ENCODE results near the gene GPC6.

GPC6 gene

DNA sequence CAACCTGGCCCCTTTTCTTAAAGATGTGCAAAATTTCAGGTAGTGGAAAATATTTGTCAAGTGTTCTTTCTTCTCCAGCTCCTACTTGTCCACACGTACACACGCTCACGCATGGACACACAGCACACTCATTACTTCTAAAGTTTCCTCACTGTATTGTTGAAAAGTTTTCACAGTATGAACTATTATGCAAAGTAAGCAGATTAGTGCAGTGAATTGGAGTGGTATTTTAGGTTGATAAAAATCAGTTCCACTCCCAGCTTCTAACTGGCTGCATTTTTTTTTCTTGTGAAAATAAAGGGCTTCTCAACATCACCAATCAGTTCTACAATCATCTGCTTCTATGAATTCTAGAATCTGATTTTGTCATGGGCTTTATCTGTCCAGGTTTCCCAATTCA is 988.4 kb downstream of the GPC6 start:
- no peak overlapping the region for H3K27ac ChIP-seq (replicated peaks)
- peaks cover 2% of the 10 kb centered on the region for H3K27me3 ChIP-seq (ENCODE audit: insufficient read depth, poor library complexity, severe bottlenecking)
- TF ChIP-seq SPI1 (IDR thresholded peaks at IDR 0.05; ENCODE audit: borderline replicate concordance, low read depth): no peak
- no peak for TF ChIP-seq GABPA (IDR thresholded peaks at IDR 0.05; ENCODE audit: low read depth)
- TF ChIP-seq, protein P1, sequence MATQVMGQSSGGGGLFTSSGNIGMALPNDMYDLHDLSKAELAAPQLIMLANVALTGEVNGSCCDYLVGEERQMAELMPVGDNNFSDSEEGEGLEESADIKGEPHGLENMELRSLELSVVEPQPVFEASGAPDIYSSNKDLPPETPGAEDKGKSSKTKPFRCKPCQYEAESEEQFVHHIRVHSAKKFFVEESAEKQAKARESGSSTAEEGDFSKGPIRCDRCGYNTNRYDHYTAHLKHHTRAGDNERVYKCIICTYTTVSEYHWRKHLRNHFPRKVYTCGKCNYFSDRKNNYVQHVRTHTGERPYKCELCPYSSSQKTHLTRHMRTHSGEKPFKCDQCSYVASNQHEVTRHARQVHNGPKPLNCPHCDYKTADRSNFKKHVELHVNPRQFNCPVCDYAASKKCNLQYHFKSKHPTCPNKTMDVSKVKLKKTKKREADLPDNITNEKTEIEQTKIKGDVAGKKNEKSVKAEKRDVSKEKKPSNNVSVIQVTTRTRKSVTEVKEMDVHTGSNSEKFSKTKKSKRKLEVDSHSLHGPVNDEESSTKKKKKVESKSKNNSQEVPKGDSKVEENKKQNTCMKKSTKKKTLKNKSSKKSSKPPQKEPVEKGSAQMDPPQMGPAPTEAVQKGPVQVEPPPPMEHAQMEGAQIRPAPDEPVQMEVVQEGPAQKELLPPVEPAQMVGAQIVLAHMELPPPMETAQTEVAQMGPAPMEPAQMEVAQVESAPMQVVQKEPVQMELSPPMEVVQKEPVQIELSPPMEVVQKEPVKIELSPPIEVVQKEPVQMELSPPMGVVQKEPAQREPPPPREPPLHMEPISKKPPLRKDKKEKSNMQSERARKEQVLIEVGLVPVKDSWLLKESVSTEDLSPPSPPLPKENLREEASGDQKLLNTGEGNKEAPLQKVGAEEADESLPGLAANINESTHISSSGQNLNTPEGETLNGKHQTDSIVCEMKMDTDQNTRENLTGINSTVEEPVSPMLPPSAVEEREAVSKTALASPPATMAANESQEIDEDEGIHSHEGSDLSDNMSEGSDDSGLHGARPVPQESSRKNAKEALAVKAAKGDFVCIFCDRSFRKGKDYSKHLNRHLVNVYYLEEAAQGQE (IDR thresholded peaks at IDR 0.05; ENCODE audit: insufficient replicate concordance, low read depth): no peak
- TF ChIP-seq, protein P2, sequence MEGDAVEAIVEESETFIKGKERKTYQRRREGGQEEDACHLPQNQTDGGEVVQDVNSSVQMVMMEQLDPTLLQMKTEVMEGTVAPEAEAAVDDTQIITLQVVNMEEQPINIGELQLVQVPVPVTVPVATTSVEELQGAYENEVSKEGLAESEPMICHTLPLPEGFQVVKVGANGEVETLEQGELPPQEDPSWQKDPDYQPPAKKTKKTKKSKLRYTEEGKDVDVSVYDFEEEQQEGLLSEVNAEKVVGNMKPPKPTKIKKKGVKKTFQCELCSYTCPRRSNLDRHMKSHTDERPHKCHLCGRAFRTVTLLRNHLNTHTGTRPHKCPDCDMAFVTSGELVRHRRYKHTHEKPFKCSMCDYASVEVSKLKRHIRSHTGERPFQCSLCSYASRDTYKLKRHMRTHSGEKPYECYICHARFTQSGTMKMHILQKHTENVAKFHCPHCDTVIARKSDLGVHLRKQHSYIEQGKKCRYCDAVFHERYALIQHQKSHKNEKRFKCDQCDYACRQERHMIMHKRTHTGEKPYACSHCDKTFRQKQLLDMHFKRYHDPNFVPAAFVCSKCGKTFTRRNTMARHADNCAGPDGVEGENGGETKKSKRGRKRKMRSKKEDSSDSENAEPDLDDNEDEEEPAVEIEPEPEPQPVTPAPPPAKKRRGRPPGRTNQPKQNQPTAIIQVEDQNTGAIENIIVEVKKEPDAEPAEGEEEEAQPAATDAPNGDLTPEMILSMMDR (IDR thresholded peaks at IDR 0.05; ENCODE audit: insufficient read depth, low read length): no peak
- no peak for TF ChIP-seq POLR2AphosphoS5 (IDR thresholded peaks at IDR 0.05; ENCODE audit: low read depth)
- H3K4me3 ChIP-seq (replicated peaks; ENCODE audit: insufficient read depth, low read length): no peak overlapping the region
- DNase-seq (ENCODE audit: low read depth in 1 of 2, low spot score in 1 of 2): no peak

DNA sequence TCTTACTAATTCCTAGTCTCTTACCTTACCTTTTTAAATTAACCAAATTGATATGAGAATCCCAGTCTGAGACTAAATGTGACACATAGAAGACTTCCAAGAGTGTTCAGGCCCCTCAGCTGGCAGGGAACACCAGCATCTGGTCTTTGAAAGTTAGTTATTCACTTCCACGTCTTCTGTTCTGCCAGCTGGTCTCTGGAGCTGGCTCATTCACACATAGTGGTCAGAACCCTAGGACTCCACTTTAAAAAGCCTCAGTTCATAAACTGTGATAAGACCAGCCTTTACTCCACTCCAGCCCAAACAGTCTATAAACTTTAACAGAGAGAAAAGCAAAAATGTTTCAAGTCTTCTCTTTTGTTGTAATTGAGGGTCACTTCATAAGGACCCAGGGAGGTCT is 989.9 kb downstream of the GPC6 start:
- Histone ChIP-seq H3K4me3 (replicated peaks; ENCODE audit: insufficient read depth, low read length) (no peak overlapping the region), H3K27me3 (ENCODE audit: insufficient read depth, poor library complexity, severe bottlenecking) (peaks cover 2% of the 10 kb centered on the region), H3K27ac (replicated peaks) (no peak overlapping the region)
- TF ChIP-seq POLR2AphosphoS5 (IDR thresholded peaks at IDR 0.05; ENCODE audit: low read depth) (no peak), GABPA (IDR thresholded peaks at IDR 0.05; ENCODE audit: low read depth) (no peak), SPI1 (IDR thresholded peaks at IDR 0.05; ENCODE audit: borderline replicate concordance, low read depth) (no peak)
- TF ChIP-seq, protein P1 (IDR thresholded peaks at IDR 0.05; ENCODE audit: insufficient replicate concordance, low read depth): no peak
- TF ChIP-seq, protein P2 (IDR thresholded peaks at IDR 0.05; ENCODE audit: insufficient read depth, low read length): no peak
- no peak for DNase-seq (ENCODE audit: low read depth in 1 of 2, low spot score in 1 of 2)

DNA sequence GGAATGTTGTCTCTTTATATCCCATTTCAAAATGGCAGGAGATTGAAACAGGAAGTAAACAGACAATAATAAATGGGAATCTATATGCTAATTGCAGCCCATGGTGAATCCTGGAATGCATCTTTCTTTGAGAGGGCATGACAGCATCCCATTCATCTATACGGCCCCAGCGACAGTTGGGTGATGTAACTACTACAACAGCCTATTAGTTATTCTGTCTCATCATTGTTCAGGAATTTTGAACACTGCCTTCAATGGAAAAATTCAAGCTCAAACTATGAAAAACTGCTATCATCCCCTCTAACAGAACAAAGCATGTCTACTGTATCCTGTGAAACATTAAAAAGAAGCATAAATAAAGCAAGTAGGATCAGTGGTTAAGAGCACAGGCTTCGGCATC is 990.8 kb downstream of the GPC6 start:
- TF ChIP-seq GABPA (IDR thresholded peaks at IDR 0.05; ENCODE audit: low read depth) (no peak), SPI1 (IDR thresholded peaks at IDR 0.05; ENCODE audit: borderline replicate concordance, low read depth) (no peak), POLR2AphosphoS5 (IDR thresholded peaks at IDR 0.05; ENCODE audit: low read depth) (no peak)
- TF ChIP-seq, protein P1 (IDR thresholded peaks at IDR 0.05; ENCODE audit: insufficient replicate concordance, low read depth): no peak
- TF ChIP-seq, protein P2 (IDR thresholded peaks at IDR 0.05; ENCODE audit: insufficient read depth, low read length): no peak
- Histone ChIP-seq H3K27me3 (ENCODE audit: insufficient read depth, poor library complexity, severe bottlenecking) (no peaks in the 10 kb centered on the region), H3K27ac (replicated peaks) (no peak overlapping the region), H3K4me3 (replicated peaks; ENCODE audit: insufficient read depth, low read length) (no peak overlapping the region)
- DNase-seq (ENCODE audit: low read depth in 1 of 2, low spot score in 1 of 2): no peak

All from HL-60 (cell line).